ENCODE data around the gene EEF1AKMT2.

EEF1AKMT2 gene

DNA sequence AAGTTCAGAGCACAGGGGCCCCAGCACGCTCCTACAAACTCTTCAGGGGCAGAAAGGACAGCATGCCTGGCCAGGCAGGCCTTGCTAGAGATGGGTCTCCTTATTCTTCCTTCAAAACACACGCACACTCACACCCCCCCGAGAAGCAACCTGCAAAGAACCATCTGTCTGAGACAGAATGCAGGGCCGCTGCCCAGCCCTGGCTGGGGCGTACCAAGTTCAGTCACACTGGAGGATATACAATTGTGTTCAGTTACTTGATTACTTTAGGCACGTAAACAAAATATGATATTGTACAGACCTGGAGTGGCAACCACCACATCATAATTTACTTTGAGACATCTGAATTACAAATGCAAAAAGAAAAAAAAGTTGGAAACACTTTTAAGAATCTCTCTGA lies 53.2 kb downstream of the EEF1AKMT2 start:
- H3K4me1 ChIP-seq (ENCODE audit: control insufficient read depth, insufficient read depth, low read length) = peaks cover 63% of the 10 kb centered on the region

GRCh38 chr10:124737708-124738107 lies 54.0 kb downstream of the EEF1AKMT2 start:
- peaks cover 62% of the 10 kb centered on the region for H3K4me1 ChIP-seq (ENCODE audit: control insufficient read depth, insufficient read depth, low read length)
- H3K27me3 ChIP-seq (ENCODE audit: control insufficient read depth, insufficient read depth, low read length) = peaks cover 11% of the 10 kb centered on the region
- no peaks in the 10 kb centered on the region; the same call in 1 of the 2 replicates for H3K36me3 ChIP-seq (ENCODE audit: control insufficient read depth, insufficient read depth, low read length)
- H3K9ac ChIP-seq (ENCODE audit: low read depth, low read length) = no peak overlapping the region
- H3K27ac ChIP-seq (ENCODE audit: low read depth, low read length) = no peak overlapping the region
- no peaks in the 10 kb centered on the region for H3K9me3 ChIP-seq (ENCODE audit: control insufficient read depth, insufficient read depth, low read length)
- no peak overlapping the region for H3K4me3 ChIP-seq (ENCODE audit: low read depth, low read length)

More for the DNA sequence above, 53.2 kb downstream of the EEF1AKMT2 start:
- Histone ChIP-seq H3K36me3 (ENCODE audit: control insufficient read depth, insufficient read depth, low read length) (no peaks in the 10 kb centered on the region; the same call in 1 of the 2 replicates), H3K9ac (ENCODE audit: low read depth, low read length) (no peak overlapping the region), H3K4me3 (ENCODE audit: low read depth, low read length) (no peak overlapping the region), H3K27me3 (ENCODE audit: control insufficient read depth, insufficient read depth, low read length) (peaks cover 18% of the 10 kb centered on the region), H3K9me3 (ENCODE audit: control insufficient read depth, insufficient read depth, low read length) (no peaks in the 10 kb centered on the region), H3K27ac (ENCODE audit: low read depth, low read length) (no peak overlapping the region)

DNA sequence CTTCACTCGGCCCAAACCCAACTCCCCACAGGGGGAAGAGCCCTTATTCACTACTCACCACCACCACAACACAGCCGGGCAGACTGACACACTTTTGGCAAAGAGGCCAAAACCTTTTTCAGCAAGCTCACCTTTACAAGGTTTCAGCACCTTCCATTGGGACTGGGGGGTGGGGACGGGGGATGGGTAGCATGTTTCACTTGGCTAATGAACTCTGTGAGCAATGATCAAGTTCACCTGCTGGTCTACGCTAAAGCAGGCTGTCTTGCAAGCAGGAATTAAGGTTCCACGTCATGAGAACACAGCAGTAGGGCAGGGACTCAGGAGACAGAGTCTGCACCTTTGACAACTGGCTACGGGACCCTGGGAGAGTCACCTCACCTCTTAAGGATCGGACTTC lies 54.5 kb downstream of the EEF1AKMT2 start:
- H3K4me3 ChIP-seq (ENCODE audit: low read depth, low read length) = no peak overlapping the region
- H3K9me3 ChIP-seq (ENCODE audit: control insufficient read depth, insufficient read depth, low read length) = no peaks in the 10 kb centered on the region
- no peak overlapping the region for H3K27ac ChIP-seq (ENCODE audit: low read depth, low read length)
- H3K4me1 ChIP-seq (ENCODE audit: control insufficient read depth, insufficient read depth, low read length) = peaks cover 57% of the 10 kb centered on the region
- no peak overlapping the region for H3K9ac ChIP-seq (ENCODE audit: low read depth, low read length)
- peaks cover 6% of the 10 kb centered on the region for H3K27me3 ChIP-seq (ENCODE audit: control insufficient read depth, insufficient read depth, low read length)
- H3K36me3 ChIP-seq (ENCODE audit: control insufficient read depth, insufficient read depth, low read length) = no peaks in the 10 kb centered on the region; the same call in 1 of the 2 replicates

DNA sequence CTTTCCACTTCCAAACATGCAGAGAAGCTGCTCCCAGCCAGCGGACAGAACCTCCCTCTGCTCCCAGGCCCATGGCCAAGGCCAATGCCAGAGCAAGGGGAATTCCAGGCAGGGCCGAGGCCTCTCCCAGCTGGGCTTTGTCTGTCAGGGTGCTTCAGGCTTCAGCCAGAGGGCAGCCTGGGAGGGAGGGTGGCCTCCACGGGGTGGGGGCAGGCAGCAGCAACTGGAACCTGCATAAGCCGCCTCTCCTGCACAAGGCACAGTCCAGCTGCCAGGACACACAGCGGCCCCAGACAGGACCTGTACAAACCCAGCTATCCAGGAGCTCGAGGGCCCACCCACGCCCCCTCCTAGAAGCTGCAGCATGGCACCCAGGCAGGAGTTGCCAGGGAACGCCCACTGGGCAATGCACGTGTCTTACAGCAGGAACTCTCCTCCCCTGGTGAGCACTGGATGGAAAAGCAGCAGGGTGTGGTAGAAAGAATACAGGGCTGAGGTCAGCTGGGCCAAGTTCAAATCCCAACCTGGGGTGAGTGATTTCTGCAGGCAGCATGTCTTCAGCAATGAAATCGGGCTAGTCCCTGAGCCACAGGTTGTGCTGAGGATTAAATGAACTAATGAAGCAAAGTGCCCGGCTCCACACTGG lies 55.1 kb downstream of the EEF1AKMT2 start:
- Histone ChIP-seq H3K4me1 (ENCODE audit: control insufficient read depth, insufficient read depth, low read length) (peaks cover 51% of the 10 kb centered on the region), H3K27ac (ENCODE audit: low read depth, low read length) (no peak overlapping the region), H3K9ac (ENCODE audit: low read depth, low read length) (no peak overlapping the region), H3K4me3 (ENCODE audit: low read depth, low read length) (no peak overlapping the region), H3K9me3 (ENCODE audit: control insufficient read depth, insufficient read depth, low read length) (no peaks in the 10 kb centered on the region), H3K36me3 (ENCODE audit: control insufficient read depth, insufficient read depth, low read length) (no peaks in the 10 kb centered on the region; the same call in 1 of the 2 replicates), H3K27me3 (ENCODE audit: control insufficient read depth, insufficient read depth, low read length) (peaks cover under 1% of the 10 kb centered on the region; the same call in 1 of the 2 replicates)

DNA sequence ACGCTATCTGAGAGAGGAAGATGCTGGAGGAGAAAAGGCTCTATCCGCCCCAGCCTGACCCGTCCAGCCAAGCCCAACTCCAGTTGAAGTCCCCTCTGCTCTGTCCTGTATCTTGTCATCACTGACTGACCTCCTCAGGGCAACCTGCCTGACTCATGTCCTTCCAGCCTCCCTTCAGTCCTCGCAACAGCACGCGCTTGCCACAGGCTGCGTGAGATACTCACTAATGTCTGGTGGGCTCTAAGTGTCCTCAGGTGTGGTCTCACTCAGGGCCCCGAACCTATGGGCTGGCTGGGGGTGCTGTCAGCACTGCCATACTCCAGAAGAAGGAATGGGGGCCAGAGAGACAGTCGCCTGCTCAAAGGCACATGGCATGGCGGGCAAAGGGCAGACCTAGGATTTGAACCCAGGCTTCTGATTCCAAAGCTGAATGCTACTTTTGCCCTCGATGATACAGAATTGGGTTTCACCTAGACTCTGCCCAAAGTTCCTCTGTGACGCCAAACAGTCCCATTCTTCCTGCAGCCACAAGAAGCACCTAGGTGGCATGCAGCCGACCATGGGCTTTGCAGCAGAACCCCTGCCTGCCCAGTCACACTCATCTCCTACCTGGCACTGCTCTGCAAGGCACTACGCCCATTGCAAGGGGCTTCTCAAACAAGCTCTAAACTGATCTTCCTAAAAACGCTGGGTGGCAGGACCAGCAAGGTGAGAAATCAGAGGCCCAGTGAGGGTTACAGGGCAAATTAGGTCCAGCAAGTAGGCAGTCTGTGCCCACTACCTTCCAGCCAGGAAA lies 56.0 kb downstream of the EEF1AKMT2 start:
- H3K4me1 ChIP-seq (ENCODE audit: control insufficient read depth, insufficient read depth, low read length) = peaks cover 43% of the 10 kb centered on the region
- no peaks in the 10 kb centered on the region for H3K9me3 ChIP-seq (ENCODE audit: control insufficient read depth, insufficient read depth, low read length)
- H3K4me3 ChIP-seq (ENCODE audit: low read depth, low read length) = no peak overlapping the region
- H3K36me3 ChIP-seq (ENCODE audit: control insufficient read depth, insufficient read depth, low read length) = no peaks in the 10 kb centered on the region; the same call in 1 of the 2 replicates
- no peaks in the 10 kb centered on the region for H3K27me3 ChIP-seq (ENCODE audit: control insufficient read depth, insufficient read depth, low read length)
- no peak overlapping the region for H3K9ac ChIP-seq (ENCODE audit: low read depth, low read length)
- H3K27ac ChIP-seq (ENCODE audit: low read depth, low read length) = no peak overlapping the region

- Histone ChIP-seq H3K27me3 (ENCODE audit: control insufficient read depth, insufficient read depth, low read length) (no peaks in the 10 kb centered on the region), H3K27ac (ENCODE audit: low read depth, low read length) (no peak overlapping the region), H3K36me3 (ENCODE audit: control insufficient read depth, insufficient read depth, low read length) (no peaks in the 10 kb centered on the region; the same call in 1 of the 2 replicates), H3K9ac (ENCODE audit: low read depth, low read length) (no peak overlapping the region), H3K4me3 (ENCODE audit: low read depth, low read length) (no peak overlapping the region), H3K4me1 (ENCODE audit: control insufficient read depth, insufficient read depth, low read length) (peaks cover 32% of the 10 kb centered on the region), H3K9me3 (ENCODE audit: control insufficient read depth, insufficient read depth, low read length) (no peaks in the 10 kb centered on the region)
Observed at GRCh38 chr10:124734311-124735166, 57.1 kb downstream of the EEF1AKMT2 start.

GRCh38 chr10:124733571-124734245 lies 58.0 kb downstream of the EEF1AKMT2 start:
- Histone ChIP-seq H3K27ac (ENCODE audit: low read depth, low read length) (no peak overlapping the region), H3K36me3 (ENCODE audit: control insufficient read depth, insufficient read depth, low read length) (no peaks in the 10 kb centered on the region; the same call in 1 of the 2 replicates), H3K27me3 (ENCODE audit: control insufficient read depth, insufficient read depth, low read length) (no peaks in the 10 kb centered on the region), H3K9me3 (ENCODE audit: control insufficient read depth, insufficient read depth, low read length) (no peaks in the 10 kb centered on the region), H3K9ac (ENCODE audit: low read depth, low read length) (no peak overlapping the region), H3K4me1 (ENCODE audit: control insufficient read depth, insufficient read depth, low read length) (peaks cover 29% of the 10 kb centered on the region), H3K4me3 (ENCODE audit: low read depth, low read length) (no peak overlapping the region)

GRCh38 chr10:124732931-124733570 lies 58.6 kb downstream of the EEF1AKMT2 start:
- no peak overlapping the region for H3K27ac ChIP-seq (ENCODE audit: low read depth, low read length)
- peaks cover 27% of the 10 kb centered on the region for H3K4me1 ChIP-seq (ENCODE audit: control insufficient read depth, insufficient read depth, low read length)
- no peak overlapping the region for H3K9ac ChIP-seq (ENCODE audit: low read depth, low read length)
- no peaks in the 10 kb centered on the region; the same call in 1 of the 2 replicates for H3K36me3 ChIP-seq (ENCODE audit: control insufficient read depth, insufficient read depth, low read length)
- no peaks in the 10 kb centered on the region for H3K27me3 ChIP-seq (ENCODE audit: control insufficient read depth, insufficient read depth, low read length)
- H3K4me3 ChIP-seq (ENCODE audit: low read depth, low read length) = no peak overlapping the region
- H3K9me3 ChIP-seq (ENCODE audit: control insufficient read depth, insufficient read depth, low read length) = no peaks in the 10 kb centered on the region

- Histone ChIP-seq H3K27ac (ENCODE audit: low read depth, low read length) (no peak overlapping the region), H3K9me3 (ENCODE audit: control insufficient read depth, insufficient read depth, low read length) (no peaks in the 10 kb centered on the region), H3K4me3 (ENCODE audit: low read depth, low read length) (no peak overlapping the region), H3K27me3 (ENCODE audit: control insufficient read depth, insufficient read depth, low read length) (no peaks in the 10 kb centered on the region), H3K4me1 (ENCODE audit: control insufficient read depth, insufficient read depth, low read length) (peaks cover 12% of the 10 kb centered on the region; the same call in 1 of the 2 replicates), H3K9ac (ENCODE audit: low read depth, low read length) (no peak overlapping the region), H3K36me3 (ENCODE audit: control insufficient read depth, insufficient read depth, low read length) (no peaks in the 10 kb centered on the region; the same call in 1 of the 2 replicates)
Observed at GRCh38 chr10:124731551-124731950, 60.1 kb downstream of the EEF1AKMT2 start.

DNA sequence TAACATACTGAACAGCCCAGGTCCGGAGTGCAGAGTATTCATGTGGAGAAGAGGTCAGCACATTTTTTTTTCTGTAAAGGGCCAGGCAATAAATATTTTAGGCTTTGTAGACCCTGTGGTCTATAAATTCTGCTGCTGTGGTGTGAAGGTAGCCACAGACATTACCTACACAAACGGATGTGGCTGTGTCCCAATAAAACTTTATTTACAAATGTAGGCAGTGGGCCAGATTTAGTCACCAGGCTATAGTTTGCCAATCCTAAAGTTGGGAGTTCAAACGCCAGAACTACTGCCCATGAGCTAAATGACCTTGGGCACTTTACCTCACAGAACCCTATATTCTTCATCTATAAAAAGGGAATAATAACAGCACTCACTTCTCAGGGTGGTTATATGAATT lies 60.9 kb downstream of the EEF1AKMT2 start:
- Histone ChIP-seq H3K27me3 (ENCODE audit: control insufficient read depth, insufficient read depth, low read length) (no peaks in the 10 kb centered on the region), H3K9me3 (ENCODE audit: control insufficient read depth, insufficient read depth, low read length) (no peaks in the 10 kb centered on the region), H3K4me1 (ENCODE audit: control insufficient read depth, insufficient read depth, low read length) (peaks cover 10% of the 10 kb centered on the region; the same call in 1 of the 2 replicates), H3K36me3 (ENCODE audit: control insufficient read depth, insufficient read depth, low read length) (no peaks in the 10 kb centered on the region; the same call in 1 of the 2 replicates), H3K9ac (ENCODE audit: low read depth, low read length) (no peak overlapping the region), H3K27ac (ENCODE audit: low read depth, low read length) (no peak overlapping the region), H3K4me3 (ENCODE audit: low read depth, low read length) (no peak overlapping the region)

All from HUES48 (cell line).